ENCODE data around the gene CBX2.
A peak's percentile ranks its signal among the peaks of the same experiment; 100 is the strongest.

The CBX2 gene

DNA sequence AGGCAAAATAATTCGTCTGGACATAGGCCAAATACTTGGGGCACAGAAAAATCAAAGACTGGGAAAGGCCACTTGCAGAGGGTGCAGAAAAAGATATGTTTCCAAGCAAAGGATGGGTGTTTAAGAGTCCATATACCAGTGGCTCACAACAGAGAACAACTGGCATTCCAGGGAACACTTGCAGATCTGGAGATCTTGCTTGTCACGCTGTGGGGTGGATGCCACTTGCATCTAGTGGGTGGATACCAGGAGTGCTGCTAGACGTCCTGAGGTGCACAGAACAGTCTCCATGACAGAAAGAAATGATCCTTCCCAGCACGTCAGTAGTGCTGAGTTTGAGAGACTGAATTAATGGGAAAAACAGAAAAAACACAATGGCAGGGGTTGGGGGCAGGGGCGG, 10.5 kb downstream of the CBX2 start:
- peaks cover 20% of the 10 kb centered on the region for H3K27me3 ChIP-seq
- H3K4me3 ChIP-seq (ENCODE audit: low read depth, low read length) = no peak overlapping the region
- H3K4me1 ChIP-seq = peaks cover 14% of the 10 kb centered on the region
- TF ChIP-seq, protein P1, sequence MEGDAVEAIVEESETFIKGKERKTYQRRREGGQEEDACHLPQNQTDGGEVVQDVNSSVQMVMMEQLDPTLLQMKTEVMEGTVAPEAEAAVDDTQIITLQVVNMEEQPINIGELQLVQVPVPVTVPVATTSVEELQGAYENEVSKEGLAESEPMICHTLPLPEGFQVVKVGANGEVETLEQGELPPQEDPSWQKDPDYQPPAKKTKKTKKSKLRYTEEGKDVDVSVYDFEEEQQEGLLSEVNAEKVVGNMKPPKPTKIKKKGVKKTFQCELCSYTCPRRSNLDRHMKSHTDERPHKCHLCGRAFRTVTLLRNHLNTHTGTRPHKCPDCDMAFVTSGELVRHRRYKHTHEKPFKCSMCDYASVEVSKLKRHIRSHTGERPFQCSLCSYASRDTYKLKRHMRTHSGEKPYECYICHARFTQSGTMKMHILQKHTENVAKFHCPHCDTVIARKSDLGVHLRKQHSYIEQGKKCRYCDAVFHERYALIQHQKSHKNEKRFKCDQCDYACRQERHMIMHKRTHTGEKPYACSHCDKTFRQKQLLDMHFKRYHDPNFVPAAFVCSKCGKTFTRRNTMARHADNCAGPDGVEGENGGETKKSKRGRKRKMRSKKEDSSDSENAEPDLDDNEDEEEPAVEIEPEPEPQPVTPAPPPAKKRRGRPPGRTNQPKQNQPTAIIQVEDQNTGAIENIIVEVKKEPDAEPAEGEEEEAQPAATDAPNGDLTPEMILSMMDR (IDR thresholded peaks at IDR 0.05; ENCODE audit: low read depth, low read length) = no peak
- H3K9me3 ChIP-seq = no peaks in the 10 kb centered on the region
- H3K36me3 ChIP-seq = peaks cover 17% of the 10 kb centered on the region
- no peak for DNase-seq

DNA sequence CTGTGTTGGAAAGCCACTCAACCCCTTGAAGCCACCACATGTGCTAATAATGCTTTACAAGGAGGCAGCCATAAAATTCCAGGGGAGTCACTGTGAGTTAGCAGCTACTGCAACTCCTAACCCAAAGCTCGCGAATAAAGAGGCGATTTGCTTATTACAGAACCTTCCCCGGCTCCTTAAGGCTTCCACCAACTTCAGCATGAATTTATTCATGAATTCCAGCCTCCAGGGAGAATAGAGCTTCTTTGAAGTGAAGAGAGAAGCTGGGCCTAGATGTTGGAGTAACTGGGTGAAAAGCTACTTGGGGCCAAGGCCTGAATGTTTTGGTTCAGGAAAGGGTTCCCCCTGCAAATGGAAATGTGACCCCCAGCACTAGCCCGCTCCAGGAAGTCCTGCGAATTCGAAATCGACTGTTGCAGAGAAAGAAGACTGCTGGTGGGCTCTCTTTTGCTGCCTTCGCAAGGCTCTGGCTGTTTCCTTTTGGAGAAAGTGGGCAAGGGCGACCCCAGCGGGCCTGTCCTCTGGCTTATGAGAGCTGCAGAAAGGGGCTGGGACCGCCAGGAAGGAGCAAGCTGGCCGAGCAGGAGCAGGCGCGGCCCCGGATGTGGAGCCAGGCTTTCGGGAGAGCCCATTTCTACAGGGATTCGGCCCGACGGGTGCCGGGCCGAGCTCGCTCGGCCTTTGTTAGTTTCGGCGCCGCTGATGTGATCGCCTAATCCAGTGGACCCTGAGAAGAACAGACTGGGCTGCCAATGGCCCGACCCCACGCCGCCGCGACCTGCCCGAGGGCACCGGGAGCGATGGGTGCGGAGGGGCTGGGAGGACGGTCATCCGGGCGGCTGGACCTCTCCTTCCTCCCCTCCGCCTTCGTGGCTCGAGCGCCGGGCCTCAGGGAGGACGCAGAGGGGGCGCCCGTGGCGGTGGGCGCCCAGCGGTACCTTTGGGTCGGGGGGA, 11.3 kb downstream of the CBX2 start:
- Histone ChIP-seq H3K9me3 (no peaks in the 10 kb centered on the region), H3K4me3 (ENCODE audit: low read depth, low read length) (no peak overlapping the region; the same call in 1 of the 2 replicates), H3K27me3 (peaks cover 20% of the 10 kb centered on the region), H3K36me3 (peaks cover 14% of the 10 kb centered on the region), H3K4me1 (peaks cover 14% of the 10 kb centered on the region)
- TF ChIP-seq, protein P1 (IDR thresholded peaks at IDR 0.05; ENCODE audit: low read depth, low read length) = no peak
- no peak for DNase-seq

DNA sequence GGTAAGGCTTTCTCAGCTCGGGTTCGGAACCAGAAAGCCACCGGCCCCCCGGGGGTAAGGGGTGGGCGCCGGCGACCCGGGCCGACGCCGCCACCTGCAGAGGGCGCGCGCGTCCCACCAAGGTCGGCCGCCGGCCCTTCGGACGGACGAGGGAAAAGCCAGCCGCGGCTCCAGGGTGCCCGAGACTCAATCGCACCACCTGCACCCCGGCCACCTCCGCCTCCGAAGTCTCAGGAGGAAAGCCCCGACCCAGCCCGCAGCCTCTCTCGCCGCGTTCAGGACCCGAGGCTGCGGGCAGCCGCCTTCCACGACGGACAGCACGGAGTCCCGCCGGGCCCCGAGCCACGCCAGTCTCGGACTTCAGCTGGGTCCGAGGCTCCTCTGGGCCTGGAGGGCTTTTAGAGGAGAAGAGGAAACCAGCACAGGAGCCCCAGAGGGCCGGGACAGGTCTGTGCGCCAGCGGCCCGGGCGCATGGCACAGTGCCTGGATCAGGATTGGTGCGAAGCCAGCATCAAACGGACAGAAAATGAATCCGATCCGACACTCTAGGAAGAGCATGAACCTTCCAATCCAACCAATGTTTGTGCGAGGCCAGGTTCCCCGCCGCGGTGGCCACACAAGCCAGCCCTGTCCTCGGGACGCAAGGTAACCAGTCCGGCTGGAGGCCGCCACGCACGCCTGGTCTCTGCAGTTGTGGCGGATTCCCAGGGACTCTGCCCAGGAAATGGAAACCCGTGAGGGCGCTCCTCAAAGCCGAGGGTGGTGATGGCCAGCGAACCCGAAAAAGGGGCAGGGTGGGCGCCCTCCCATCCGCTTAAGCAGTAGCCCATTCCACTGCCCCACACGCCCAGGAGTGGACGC, 12.2 kb downstream of the CBX2 start:
- Histone ChIP-seq H3K4me3 (ENCODE audit: low read depth, low read length) (peak overlapping the region; percentile 43), H3K27me3 (peaks cover 20% of the 10 kb centered on the region)

DNA sequence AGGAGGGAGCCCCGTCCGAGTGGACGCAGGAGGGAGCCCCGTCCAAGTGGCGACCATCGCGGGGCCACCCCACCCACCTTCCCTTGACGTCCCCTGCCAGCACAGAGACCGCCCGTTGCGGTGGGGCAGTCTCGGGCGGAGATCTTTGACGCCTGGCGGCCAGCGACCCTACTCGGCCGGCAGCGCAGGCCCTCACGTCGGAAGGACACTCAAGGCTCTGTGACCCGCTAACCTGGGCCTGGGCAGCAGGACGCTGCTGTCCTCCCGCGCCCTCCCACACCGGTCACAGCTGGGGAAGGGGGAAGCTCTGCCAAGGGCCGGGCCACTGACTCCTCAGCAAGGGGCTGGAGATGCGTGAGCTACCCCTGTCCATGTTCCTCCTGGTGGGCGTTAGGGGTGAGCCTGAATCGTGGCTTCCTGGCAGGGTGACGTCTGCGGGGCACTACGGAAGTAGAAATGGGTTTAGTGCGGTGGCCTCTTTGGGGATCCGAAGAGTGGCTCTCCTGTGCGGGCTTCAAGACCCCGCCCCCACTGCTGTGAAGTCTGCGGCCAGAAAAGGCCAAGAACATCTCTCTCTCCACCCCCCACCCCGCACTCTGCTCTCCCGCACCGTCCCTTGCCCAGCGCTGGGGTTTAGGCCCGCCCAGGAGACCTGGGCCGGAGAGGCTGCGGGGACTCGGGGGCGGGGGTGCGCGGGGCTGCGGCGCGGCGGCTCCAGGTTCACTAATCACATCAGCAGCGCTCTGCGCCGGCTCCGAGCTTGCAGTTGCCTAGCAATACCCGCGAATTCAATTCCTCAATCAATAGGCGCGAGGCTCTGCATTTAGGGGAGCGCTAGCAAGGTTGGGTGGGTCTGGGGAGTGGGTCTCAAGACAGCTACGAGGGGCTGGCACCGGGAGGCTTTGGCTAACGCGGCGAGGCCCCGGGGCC, 13.1 kb downstream of the CBX2 start:
- H3K4me1 ChIP-seq = peaks cover 14% of the 10 kb centered on the region
- TF ChIP-seq, protein P1 (IDR thresholded peaks at IDR 0.05; ENCODE audit: low read depth, low read length) = no peak
- no peaks in the 10 kb centered on the region for H3K9me3 ChIP-seq
- no peak for DNase-seq
- no peak overlapping the region; the same call in 1 of the 2 replicates for H3K4me3 ChIP-seq (ENCODE audit: low read depth, low read length)
- peaks cover 18% of the 10 kb centered on the region for H3K36me3 ChIP-seq
- H3K27me3 ChIP-seq = peaks cover 20% of the 10 kb centered on the region

More for the DNA sequence above, 12.2 kb downstream of the CBX2 start:
- TF ChIP-seq, protein P1 (IDR thresholded peaks at IDR 0.05; ENCODE audit: low read depth, low read length) = peak; percentile 69
- DNase-seq = peak; percentile 78
- Histone ChIP-seq H3K9me3 (no peaks in the 10 kb centered on the region), H3K4me1 (peaks cover 14% of the 10 kb centered on the region), H3K36me3 (peaks cover 14% of the 10 kb centered on the region)

DNA sequence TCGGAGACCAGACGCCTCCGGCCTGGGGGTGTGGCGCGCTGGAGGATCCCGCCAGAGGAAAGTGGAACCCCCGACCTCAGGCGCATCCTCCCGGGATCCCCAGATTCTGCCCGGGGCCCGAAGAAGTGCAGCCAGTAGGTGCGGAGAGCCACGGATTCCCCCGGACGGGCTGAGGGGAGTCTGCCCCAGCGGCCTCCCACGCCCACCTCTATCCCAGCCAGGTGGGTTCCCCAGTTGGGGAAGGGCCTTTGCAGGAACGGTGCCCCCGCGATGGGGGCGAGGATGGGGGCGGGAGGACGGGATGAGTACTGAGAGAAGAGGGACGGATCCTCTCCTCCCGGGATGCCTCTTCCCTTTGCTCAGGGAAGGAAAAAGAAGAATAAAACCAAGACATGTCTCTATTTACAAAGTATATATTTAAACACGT, 13.8 kb downstream of the CBX2 start:
- TF ChIP-seq, protein P1 (IDR thresholded peaks at IDR 0.05; ENCODE audit: low read depth, low read length) = no peak
- DNase-seq = no peak
- peaks cover 19% of the 10 kb centered on the region for H3K36me3 ChIP-seq
- H3K27me3 ChIP-seq = peaks cover 20% of the 10 kb centered on the region
- H3K9me3 ChIP-seq = no peaks in the 10 kb centered on the region
- H3K4me1 ChIP-seq = peaks cover 14% of the 10 kb centered on the region
- no peak overlapping the region for H3K4me3 ChIP-seq (ENCODE audit: low read depth, low read length)
